ENCODE data around the gene LRRFIP1.

DNA sequence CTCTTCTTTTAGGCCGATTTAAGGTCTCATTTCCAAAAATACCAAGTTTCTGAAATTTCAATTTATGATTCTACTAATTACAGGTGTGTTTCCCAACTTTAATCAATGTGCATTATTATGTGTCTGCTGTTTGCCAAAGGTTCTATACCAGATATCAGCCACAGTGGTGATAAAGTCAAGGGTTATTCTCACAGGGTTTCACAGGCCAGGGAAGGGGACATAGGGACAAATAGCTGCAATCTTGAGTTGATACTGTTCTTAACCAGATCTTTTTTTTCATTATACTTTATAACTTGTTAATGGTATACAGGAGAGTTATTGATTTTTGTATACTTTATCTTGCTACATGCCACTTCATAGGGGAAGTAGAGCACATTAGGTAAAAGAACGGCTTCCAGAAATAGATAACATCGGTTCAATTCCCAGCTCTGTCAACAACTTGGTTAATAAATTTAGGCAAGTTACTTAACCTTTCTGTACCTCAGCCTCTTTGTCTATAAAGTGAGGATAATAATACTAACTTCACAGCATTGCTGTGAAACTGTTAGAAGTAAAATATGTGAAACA, 200.1 kb downstream of the LRRFIP1 start:
- TF ChIP-seq, protein P1, sequence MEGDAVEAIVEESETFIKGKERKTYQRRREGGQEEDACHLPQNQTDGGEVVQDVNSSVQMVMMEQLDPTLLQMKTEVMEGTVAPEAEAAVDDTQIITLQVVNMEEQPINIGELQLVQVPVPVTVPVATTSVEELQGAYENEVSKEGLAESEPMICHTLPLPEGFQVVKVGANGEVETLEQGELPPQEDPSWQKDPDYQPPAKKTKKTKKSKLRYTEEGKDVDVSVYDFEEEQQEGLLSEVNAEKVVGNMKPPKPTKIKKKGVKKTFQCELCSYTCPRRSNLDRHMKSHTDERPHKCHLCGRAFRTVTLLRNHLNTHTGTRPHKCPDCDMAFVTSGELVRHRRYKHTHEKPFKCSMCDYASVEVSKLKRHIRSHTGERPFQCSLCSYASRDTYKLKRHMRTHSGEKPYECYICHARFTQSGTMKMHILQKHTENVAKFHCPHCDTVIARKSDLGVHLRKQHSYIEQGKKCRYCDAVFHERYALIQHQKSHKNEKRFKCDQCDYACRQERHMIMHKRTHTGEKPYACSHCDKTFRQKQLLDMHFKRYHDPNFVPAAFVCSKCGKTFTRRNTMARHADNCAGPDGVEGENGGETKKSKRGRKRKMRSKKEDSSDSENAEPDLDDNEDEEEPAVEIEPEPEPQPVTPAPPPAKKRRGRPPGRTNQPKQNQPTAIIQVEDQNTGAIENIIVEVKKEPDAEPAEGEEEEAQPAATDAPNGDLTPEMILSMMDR (IDR thresholded peaks at IDR 0.05; ENCODE audit: insufficient read depth, low read length): no peak
- TF ChIP-seq, protein P2, sequence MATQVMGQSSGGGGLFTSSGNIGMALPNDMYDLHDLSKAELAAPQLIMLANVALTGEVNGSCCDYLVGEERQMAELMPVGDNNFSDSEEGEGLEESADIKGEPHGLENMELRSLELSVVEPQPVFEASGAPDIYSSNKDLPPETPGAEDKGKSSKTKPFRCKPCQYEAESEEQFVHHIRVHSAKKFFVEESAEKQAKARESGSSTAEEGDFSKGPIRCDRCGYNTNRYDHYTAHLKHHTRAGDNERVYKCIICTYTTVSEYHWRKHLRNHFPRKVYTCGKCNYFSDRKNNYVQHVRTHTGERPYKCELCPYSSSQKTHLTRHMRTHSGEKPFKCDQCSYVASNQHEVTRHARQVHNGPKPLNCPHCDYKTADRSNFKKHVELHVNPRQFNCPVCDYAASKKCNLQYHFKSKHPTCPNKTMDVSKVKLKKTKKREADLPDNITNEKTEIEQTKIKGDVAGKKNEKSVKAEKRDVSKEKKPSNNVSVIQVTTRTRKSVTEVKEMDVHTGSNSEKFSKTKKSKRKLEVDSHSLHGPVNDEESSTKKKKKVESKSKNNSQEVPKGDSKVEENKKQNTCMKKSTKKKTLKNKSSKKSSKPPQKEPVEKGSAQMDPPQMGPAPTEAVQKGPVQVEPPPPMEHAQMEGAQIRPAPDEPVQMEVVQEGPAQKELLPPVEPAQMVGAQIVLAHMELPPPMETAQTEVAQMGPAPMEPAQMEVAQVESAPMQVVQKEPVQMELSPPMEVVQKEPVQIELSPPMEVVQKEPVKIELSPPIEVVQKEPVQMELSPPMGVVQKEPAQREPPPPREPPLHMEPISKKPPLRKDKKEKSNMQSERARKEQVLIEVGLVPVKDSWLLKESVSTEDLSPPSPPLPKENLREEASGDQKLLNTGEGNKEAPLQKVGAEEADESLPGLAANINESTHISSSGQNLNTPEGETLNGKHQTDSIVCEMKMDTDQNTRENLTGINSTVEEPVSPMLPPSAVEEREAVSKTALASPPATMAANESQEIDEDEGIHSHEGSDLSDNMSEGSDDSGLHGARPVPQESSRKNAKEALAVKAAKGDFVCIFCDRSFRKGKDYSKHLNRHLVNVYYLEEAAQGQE (IDR thresholded peaks at IDR 0.05; ENCODE audit: insufficient replicate concordance, low read depth): no peak
- TF ChIP-seq GABPA (IDR thresholded peaks at IDR 0.05; ENCODE audit: low read depth) (no peak), SPI1 (IDR thresholded peaks at IDR 0.05; ENCODE audit: borderline replicate concordance, low read depth) (no peak), POLR2AphosphoS5 (IDR thresholded peaks at IDR 0.05; ENCODE audit: low read depth) (no peak)
